Measurements from ENCODE around the gene ARL14EP.

DNA sequence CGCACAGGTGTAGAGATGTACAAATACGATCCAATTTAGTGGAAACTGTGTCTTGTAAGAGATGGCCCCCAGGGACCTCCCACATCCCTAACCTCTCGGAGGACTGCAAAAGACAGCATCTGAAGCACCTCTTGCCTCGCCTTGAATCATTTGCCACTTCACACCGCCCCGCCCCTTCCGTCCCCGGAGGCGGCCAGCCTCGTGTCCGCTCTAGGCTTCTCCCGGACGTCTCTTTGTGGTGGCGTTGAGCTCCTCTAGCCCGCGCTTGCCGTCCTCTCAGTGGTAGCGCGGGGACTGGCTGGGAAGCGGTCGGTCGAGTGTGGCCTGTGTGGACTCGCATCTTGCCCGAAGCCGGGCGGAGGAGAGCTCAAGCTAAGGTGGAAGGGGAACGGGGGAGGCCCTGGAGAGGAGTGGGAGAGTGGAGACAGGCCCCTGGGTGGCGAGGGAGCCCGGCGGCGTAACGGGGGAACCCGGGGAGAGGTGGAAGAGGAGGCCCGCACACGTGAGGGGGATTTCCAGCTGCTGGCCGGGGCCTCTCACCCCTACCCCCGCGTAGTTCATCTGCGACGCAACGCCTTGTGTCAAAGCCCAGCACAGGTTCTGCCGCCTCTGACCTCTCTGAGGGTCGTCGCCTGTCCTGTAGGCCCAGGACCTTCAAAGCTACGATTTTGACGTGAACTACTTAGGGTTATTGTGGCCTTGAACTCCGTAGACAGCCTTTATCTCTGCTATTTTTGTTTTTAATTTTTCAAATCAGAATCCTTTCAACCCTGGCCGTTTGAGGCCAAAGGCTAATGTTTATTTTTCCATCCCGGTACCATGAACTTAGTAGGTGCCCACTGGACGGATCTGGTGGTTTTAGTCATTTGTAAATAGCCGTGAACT, at the start of gene ARL14EP:
- TF ChIP-seq, protein P1, sequence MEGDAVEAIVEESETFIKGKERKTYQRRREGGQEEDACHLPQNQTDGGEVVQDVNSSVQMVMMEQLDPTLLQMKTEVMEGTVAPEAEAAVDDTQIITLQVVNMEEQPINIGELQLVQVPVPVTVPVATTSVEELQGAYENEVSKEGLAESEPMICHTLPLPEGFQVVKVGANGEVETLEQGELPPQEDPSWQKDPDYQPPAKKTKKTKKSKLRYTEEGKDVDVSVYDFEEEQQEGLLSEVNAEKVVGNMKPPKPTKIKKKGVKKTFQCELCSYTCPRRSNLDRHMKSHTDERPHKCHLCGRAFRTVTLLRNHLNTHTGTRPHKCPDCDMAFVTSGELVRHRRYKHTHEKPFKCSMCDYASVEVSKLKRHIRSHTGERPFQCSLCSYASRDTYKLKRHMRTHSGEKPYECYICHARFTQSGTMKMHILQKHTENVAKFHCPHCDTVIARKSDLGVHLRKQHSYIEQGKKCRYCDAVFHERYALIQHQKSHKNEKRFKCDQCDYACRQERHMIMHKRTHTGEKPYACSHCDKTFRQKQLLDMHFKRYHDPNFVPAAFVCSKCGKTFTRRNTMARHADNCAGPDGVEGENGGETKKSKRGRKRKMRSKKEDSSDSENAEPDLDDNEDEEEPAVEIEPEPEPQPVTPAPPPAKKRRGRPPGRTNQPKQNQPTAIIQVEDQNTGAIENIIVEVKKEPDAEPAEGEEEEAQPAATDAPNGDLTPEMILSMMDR (IDR thresholded peaks at IDR 0.05): peak in 1 of 6 experiments; percentile 7
- peak; percentile 77 to 84 for TF ChIP-seq POLR2A (IDR thresholded peaks at IDR 0.05)
